Coronary artery (tissue), 2 donors: ENCODE results near the gene RBM34.
"Not testable (repeated sequence)": the region's sequence is repeated elsewhere in the genome, so short reads cannot be mapped to it uniquely, and the experiment has no call there.

Experiments used
- DNase-seq: peaks from one replicate; pipeline ENCODE4 v3.0.0-alpha.2; 2017; ENCODE audit warnings: low spot score
- H3K27ac ChIP-seq, 2 donors: fragments of 200-600 bp; sonication (generic); one replicate each; pipeline ENCODE4 v1.5.1; 2016 to 2019
- H3K4me3 ChIP-seq: fragments of 200-600 bp; sonication (generic); 2 replicates; pipeline ENCODE4 v1.5.1; 2016; ENCODE audit warnings: mild to moderate bottlenecking, moderate library complexity
- CTCF ChIP-seq: fragments of 200-600 bp; sonication (generic); IDR thresholded peaks from one replicate; pipeline ENCODE4 v1.5.1; 2019; ENCODE audit warnings: antibody characterized with exemption

Gene RBM34

DNA sequence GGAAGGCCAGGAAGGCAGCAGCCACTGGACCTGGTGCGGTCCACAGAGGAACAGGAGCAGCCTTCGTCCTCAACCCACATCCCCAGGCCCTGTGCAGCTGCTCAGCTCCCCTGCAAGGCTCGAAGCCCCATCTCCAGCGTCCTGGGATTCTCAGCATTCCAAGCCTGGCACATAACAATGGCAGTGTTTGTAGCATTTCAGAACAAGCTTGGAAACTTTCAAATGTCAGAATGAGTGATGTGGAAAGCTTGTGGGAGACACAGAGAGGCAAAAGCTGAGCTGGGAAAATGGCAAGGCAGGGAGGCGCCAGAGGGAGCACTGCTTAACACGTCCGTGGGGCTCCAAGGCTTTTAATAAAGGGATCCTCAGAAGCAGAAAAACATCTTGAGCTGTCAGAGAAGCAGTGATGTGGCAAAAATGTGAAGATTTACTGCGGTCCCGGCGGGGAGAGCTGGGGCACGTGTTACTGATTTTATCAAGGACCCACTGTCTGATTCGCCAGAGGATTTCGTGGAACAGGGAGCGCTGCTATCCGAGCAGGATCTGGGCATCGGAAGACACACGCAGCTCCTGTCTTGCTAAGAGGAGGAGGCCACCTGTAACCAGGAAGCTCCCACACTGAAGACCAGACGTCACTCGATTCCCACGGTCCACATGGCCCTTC is 70.5 kb downstream of the RBM34 start:
- DNase-seq, result peak; percentile 58
- H3K4me3 ChIP-seq, result no peak overlapping the region
- no peak for TF ChIP-seq CTCF
- H3K27ac ChIP-seq, result peak overlapping the region in 1 of 2 donors; percentile 22

- H3K27ac ChIP-seq, result no peak overlapping the region
- H3K4me3 ChIP-seq, result no peak overlapping the region
- no peak for DNase-seq
- no peak for TF ChIP-seq CTCF
Measured at GRCh38 chr1:235088907-235089306, 72.1 kb downstream of the RBM34 start.

- no peak overlapping the region for H3K4me3 ChIP-seq
- DNase-seq, result no peak
- no peak overlapping the region for H3K27ac ChIP-seq
- TF ChIP-seq CTCF, result no peak
Measured at GRCh38 chr1:235088430-235088829, 72.6 kb downstream of the RBM34 start.

DNA sequence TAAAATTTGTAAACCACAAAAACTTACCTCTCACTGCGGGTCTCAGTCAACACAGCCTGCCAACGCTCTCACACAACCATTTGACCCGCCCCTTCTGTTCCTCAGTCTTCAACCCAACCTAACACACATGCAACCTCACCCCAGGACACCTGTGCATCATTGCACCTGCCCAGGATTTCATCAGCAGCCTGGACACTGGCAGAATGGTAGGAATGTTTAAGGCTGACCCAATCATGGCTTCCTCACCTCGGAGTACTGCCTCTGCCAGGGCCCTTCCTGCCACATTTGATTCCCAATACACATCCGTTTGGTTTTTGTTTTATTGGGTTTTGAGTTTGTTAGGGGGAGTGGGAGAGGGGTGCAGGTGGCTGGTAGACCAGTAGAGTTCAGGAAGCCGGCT is 73.1 kb downstream of the RBM34 start:
- DNase-seq, result no peak
- no peak overlapping the region for H3K27ac ChIP-seq
- H3K4me3 ChIP-seq, result no peak overlapping the region
- no peak for TF ChIP-seq CTCF

DNA sequence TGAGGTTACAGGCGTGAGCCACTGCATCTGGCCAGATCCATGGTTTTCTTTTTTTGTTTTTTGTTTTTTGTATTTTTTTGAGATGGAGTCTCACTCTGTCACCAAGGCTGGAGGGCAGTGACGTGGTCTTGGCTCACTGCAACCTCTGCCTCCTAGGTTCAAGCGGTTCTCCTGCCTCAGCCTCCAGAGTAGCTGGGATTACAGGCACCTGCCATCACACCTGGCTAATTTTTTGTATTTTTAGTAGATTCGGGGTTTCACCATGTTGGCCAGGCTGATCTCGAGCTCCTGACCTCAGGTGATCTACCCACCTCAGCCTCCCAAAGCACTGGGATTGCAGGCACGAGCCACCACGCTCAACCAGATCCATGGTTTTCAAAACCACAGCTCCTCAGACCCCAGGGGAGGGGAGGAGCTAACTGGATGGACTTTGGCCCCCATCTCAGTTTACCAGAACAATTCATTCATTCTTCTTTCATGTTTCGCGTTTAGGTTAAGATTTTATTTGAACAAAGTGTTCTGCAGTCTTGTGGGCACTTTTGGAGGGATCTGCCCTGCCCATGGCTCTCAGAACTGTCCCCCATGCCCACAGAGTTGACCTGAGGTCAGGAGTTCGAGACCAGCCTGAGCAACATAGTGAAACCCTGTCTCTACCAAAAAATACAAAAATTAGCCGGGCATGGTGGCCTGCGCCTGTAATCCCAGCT is 75.5 kb downstream of the RBM34 start:
- DNase-seq, H3K27ac ChIP-seq, H3K4me3 ChIP-seq: not testable (repeated sequence)
